ENCODE data around the gene SYNM.

The SYNM gene

GRCh38 chr15:99131441-99132023 lies 26.7 kb downstream of the SYNM start:
- TF ChIP-seq CTCF (IDR thresholded peaks at IDR 0.05), result no peak
- H3K27me3 ChIP-seq, result no peaks in the 10 kb centered on the region
- H3K27ac ChIP-seq, result no peak overlapping the region
- no peak overlapping the region for H3K4me3 ChIP-seq (ENCODE audit: low read depth in 1 of 2, low read length in 1 of 2)
- H3K9me3 ChIP-seq, result no peaks in the 10 kb centered on the region
- peaks cover 5 to 7% of the 10 kb centered on the region in 2 experiments for H3K4me1 ChIP-seq (ENCODE audit: control insufficient read depth in 1 of 2, insufficient read depth in 1 of 2, low read depth in 1 of 2, low read length in 1 of 2)
- no peaks in the 10 kb centered on the region for H3K36me3 ChIP-seq

GRCh38 chr15:99132122-99132521 lies 27.2 kb downstream of the SYNM start:
- Histone ChIP-seq H3K27ac (no peak overlapping the region), H3K36me3 (no peaks in the 10 kb centered on the region), H3K4me1 (ENCODE audit: control insufficient read depth in 1 of 2, insufficient read depth in 1 of 2, low read depth in 1 of 2, low read length in 1 of 2) (peaks cover 5 to 7% of the 10 kb centered on the region in 2 experiments), H3K27me3 (no peaks in the 10 kb centered on the region), H3K9me3 (no peaks in the 10 kb centered on the region), H3K4me3 (ENCODE audit: low read depth in 1 of 2, low read length in 1 of 2) (no peak overlapping the region)
- TF ChIP-seq CTCF (IDR thresholded peaks at IDR 0.05), result no peak

DNA sequence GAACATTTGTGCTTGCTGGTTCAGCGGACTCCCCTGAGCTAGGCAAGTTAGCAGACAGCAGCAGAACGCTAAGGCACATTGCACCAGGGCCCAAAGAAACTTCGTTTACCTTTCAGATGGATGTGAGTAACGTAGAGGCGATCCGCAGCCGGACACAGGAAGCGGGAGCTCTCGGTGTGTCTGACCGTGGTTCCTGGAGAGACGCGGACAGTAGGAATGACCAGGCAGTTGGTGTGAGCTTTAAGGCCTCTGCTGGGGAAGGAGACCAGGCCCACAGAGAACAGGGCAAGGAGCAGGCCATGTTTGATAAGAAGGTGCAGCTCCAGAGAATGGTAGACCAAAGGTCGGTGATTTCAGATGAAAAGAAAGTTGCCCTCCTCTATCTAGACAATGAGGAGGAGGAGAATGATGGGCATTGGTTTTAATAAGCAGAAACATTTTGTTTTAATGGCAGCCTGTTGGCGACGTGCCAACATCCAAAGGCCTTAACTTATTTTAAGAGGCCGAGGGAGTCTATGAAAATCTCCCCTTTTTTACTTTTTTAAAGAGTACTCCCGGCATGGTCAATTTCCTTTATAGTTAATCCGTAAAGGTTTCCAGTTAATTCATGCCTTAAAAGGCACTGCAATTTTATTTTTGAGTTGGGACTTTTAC lies 27.9 kb downstream of the SYNM start:
- no peak overlapping the region for H3K27ac ChIP-seq
- H3K4me1 ChIP-seq (ENCODE audit: control insufficient read depth in 1 of 2, insufficient read depth in 1 of 2, low read depth in 1 of 2, low read length in 1 of 2), result peaks cover 5 to 7% of the 10 kb centered on the region in 2 experiments
- no peak for TF ChIP-seq CTCF (IDR thresholded peaks at IDR 0.05)
- no peak overlapping the region for H3K4me3 ChIP-seq (ENCODE audit: low read depth in 1 of 2, low read length in 1 of 2)
- H3K9me3 ChIP-seq, result no peaks in the 10 kb centered on the region
- H3K27me3 ChIP-seq, result no peaks in the 10 kb centered on the region
- H3K36me3 ChIP-seq, result no peaks in the 10 kb centered on the region

GRCh38 chr15:99134317-99134821 lies 29.5 kb downstream of the SYNM start:
- no peaks in the 10 kb centered on the region for H3K27me3 ChIP-seq
- no peaks in the 10 kb centered on the region for H3K9me3 ChIP-seq
- no peaks in the 10 kb centered on the region for H3K36me3 ChIP-seq
- H3K4me3 ChIP-seq (ENCODE audit: low read depth in 1 of 2, low read length in 1 of 2), result no peak overlapping the region
- H3K4me1 ChIP-seq (ENCODE audit: control insufficient read depth in 1 of 2, insufficient read depth in 1 of 2, low read depth in 1 of 2, low read length in 1 of 2), result no peaks in the 10 kb centered on the region
- no peak overlapping the region for H3K27ac ChIP-seq
- no peak for TF ChIP-seq CTCF (IDR thresholded peaks at IDR 0.05)

- Histone ChIP-seq H3K27me3 (no peaks in the 10 kb centered on the region), H3K27ac (no peak overlapping the region), H3K4me1 (ENCODE audit: control insufficient read depth in 1 of 2, insufficient read depth in 1 of 2, low read depth in 1 of 2, low read length in 1 of 2) (no peaks in the 10 kb centered on the region), H3K36me3 (no peaks in the 10 kb centered on the region), H3K4me3 (ENCODE audit: low read depth in 1 of 2, low read length in 1 of 2) (no peak overlapping the region), H3K9me3 (no peaks in the 10 kb centered on the region)
- TF ChIP-seq CTCF (IDR thresholded peaks at IDR 0.05), result no peak
These were observed 30.3 kb downstream of the SYNM start for GRCh38 chr15:99135194-99135593.
